MM.1S (cell line): ENCODE results near the gene DUSP10.

ENCODE experiments used
- DNase-seq: peaks from one replicate; pipeline ENCODE4 v3.0.0-alpha.2; 2015
- H2AFZ ChIP-seq: fragments of 300-600 bp; sonication (generic); 2 replicates; pipeline ENCODE4 v1.6.0; 2016; ENCODE audit warnings: antibody characterized with exemption, low read length
- H3F3A ChIP-seq: fragments of 300-600 bp; sonication (generic); 2 replicates; pipeline ENCODE4 v1.6.1; 2016; ENCODE audit warnings: mild to moderate bottlenecking, antibody characterized with exemption, low read length, moderate library complexity, mixed read lengths; ENCODE audit not compliant: insufficient read depth
- H3K27ac ChIP-seq: fragments of 300-600 bp; sonication (generic); 2 replicates; pipeline ENCODE4 v1.5.1; 2016; ENCODE audit warnings: mild to moderate bottlenecking, low read length
- H3K27me3 ChIP-seq: fragments of 300-600 bp; sonication (generic); replicated peaks from 2 replicates; pipeline ENCODE4 v1.6.0; 2016; ENCODE audit warnings: low read length; ENCODE audit not compliant: insufficient read depth
- H3K36me3 ChIP-seq: fragments of 300-600 bp; sonication (generic); replicated peaks from 2 replicates; pipeline ENCODE4 v1.6.1; 2016; ENCODE audit warnings: mild to moderate bottlenecking, low read length, mixed read lengths; ENCODE audit not compliant: insufficient read depth
- H3K4me1 ChIP-seq: fragments of 300-600 bp; sonication (generic); 2 replicates; pipeline ENCODE4 v1.6.1; 2016; ENCODE audit warnings: low read length, mixed read lengths
- H3K4me2 ChIP-seq: fragments of 300-600 bp; sonication (generic); 2 replicates; pipeline ENCODE4 v1.6.0; 2016; ENCODE audit warnings: low read depth, low read length
- H3K4me3 ChIP-seq: fragments of 300-600 bp; sonication (generic); 2 replicates; pipeline ENCODE4 v1.5.1; 2016; ENCODE audit warnings: low read length, mixed read lengths
- H3K79me2 ChIP-seq: fragments of 300-600 bp; sonication (generic); 2 replicates; pipeline ENCODE4 v1.6.1; 2016; ENCODE audit warnings: mixed run types, low read length, mixed read lengths
- H3K9ac ChIP-seq: fragments of 300-600 bp; sonication (generic); 2 replicates; pipeline ENCODE4 v1.6.1; 2016; ENCODE audit warnings: low read length, mixed read lengths
- H3K9me2 ChIP-seq: fragments of 300-600 bp; sonication (generic); replicated peaks from 2 replicates; pipeline ENCODE4 v1.6.1; 2016; ENCODE audit warnings: mild to moderate bottlenecking, low read length, mixed read lengths; ENCODE audit not compliant: insufficient read depth
- H3K9me3 ChIP-seq: fragments of 300-600 bp; sonication (generic); replicated peaks from 2 replicates; pipeline ENCODE4 v1.6.1; 2016; ENCODE audit warnings: mild to moderate bottlenecking, low read length, mixed read lengths; ENCODE audit not compliant: insufficient read depth
- H4K20me1 ChIP-seq: fragments of 300-600 bp; sonication (generic); 2 replicates; pipeline ENCODE4 v1.6.1; 2016; ENCODE audit warnings: mild to moderate bottlenecking, low read length, moderate library complexity, mixed read lengths; ENCODE audit not compliant: insufficient read depth
- CTCF ChIP-seq: fragments of 300-600 bp; sonication (generic); IDR thresholded peaks from 2 replicates; pipeline ENCODE4 v1.5.1; 2016; ENCODE audit warnings: antibody characterized with exemption, low read length, mixed read lengths
- EZH2 ChIP-seq: fragments of 300-600 bp; sonication (generic); optimal IDR thresholded peaks from 2 replicates; pipeline ENCODE3; 2017; ENCODE audit warnings: low read depth, mild to moderate bottlenecking, antibody characterized with exemption, low read length, mixed read lengths
- EZH2phosphoT487 ChIP-seq: fragments of 300-600 bp; sonication (generic); IDR thresholded peaks from 2 replicates; pipeline ENCODE4 v1.6.1; 2018; ENCODE audit warnings: antibody characterized with exemption, low read length

DUSP10 gene

DNA sequence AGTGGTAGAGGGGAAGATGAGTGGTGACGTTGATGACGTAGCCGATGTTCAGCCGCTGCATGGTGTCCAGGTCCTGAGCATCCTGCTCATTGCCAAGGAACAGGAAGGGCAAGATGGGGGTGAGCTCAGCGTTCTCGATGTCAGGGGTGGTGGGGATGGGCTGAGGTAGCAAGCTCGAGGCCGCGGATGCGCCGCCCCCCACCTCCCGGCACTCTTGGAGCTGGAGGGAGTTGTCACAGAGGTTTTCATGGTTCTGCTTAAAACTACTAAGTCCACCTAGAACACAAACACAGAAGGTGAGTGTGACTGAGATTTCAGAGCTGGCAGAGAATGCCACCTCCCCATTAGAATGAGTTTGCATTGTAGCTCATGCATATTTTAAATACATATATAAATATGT is 35.7 kb downstream of the DUSP10 start:
- no peaks in the 10 kb centered on the region for H3F3A ChIP-seq
- H2AFZ ChIP-seq: no peak overlapping the region
- H3K36me3 ChIP-seq: no peaks in the 10 kb centered on the region
- H3K27ac ChIP-seq: no peak overlapping the region
- H3K4me1 ChIP-seq: no peaks in the 10 kb centered on the region
- H3K9me2 ChIP-seq: no peaks in the 10 kb centered on the region
- no peaks in the 10 kb centered on the region for H3K79me2 ChIP-seq
- no peak for DNase-seq
- no peak for TF ChIP-seq CTCF
- TF ChIP-seq EZH2phosphoT487: no peak
- TF ChIP-seq EZH2: no peak
- no peaks in the 10 kb centered on the region for H3K9me3 ChIP-seq
- H3K9ac ChIP-seq: no peak overlapping the region
- no peak overlapping the region for H3K4me2 ChIP-seq
- no peak overlapping the region for H3K4me3 ChIP-seq
- H3K27me3 ChIP-seq: no peaks in the 10 kb centered on the region
- H4K20me1 ChIP-seq: no peaks in the 10 kb centered on the region

DNA sequence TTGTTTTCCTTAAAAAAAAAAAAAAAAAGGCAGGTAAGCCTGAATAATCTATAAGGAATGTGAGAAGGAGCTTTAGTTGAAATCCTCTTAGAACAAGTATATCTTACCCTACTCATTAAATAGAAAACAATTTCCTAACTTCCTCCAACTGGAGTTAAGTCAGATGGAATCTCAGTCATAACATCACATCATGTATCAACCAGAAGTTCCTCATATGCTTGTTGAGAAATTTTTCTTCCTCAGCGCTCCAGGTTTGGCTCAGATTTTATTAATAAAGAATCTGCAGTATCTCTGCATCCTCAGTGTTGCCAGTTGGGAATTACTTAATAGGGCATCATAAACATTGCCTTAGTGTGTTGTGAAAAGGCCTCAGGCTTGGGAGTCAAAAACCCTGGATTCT is 37.6 kb downstream of the DUSP10 start:
- H3K4me2 ChIP-seq: no peak overlapping the region

DNA sequence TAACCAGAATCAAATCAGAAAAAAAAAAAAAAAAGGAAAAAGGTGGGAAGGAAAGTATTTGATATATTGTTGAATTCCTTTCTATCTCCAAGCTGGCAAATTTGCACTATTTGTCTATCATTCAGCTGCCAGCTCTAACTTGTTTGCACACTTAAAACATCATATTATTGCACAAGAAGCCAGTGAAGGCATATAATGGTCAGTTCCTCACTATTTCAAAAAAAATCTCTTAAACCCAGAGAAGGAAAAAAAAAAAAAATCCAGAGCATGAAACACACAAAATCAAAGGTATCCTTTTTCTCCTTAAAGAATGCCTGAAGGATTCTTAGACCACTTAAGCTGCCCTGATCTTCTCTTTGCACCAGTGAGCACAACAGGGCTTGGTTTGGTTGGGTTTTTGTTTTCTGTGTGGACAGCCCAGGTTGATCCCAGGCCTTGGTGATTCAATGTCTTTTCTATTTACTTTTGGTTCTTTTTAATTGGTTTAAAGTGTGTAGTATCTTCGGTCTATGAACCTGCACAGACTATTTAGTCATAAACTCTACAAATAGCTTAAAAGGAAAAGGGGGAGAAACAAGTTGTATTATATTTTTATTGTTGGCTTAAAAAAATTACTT is 40.2 kb downstream of the DUSP10 start:
- Histone ChIP-seq H3K4me1 (no peaks in the 10 kb centered on the region), H3K27ac (no peak overlapping the region), H3K27me3 (no peaks in the 10 kb centered on the region), H3K9ac (no peak overlapping the region), H3K4me2 (no peak overlapping the region), H3K9me2 (no peaks in the 10 kb centered on the region), H3K4me3 (no peak overlapping the region), H3K36me3 (no peaks in the 10 kb centered on the region), H3F3A (no peaks in the 10 kb centered on the region), H3K79me2 (no peaks in the 10 kb centered on the region), H3K9me3 (no peaks in the 10 kb centered on the region), H4K20me1 (no peaks in the 10 kb centered on the region), H2AFZ (no peak overlapping the region)
- no peak for DNase-seq
- TF ChIP-seq EZH2: no peak
- TF ChIP-seq CTCF: no peak
- TF ChIP-seq EZH2phosphoT487: no peak

More for the DNA sequence above, 37.6 kb downstream of the DUSP10 start:
- Histone ChIP-seq H3F3A (no peaks in the 10 kb centered on the region), H3K4me1 (no peaks in the 10 kb centered on the region), H4K20me1 (no peaks in the 10 kb centered on the region), H3K9ac (no peak overlapping the region), H3K36me3 (no peaks in the 10 kb centered on the region), H3K27ac (no peak overlapping the region), H3K9me3 (no peaks in the 10 kb centered on the region), H2AFZ (no peak overlapping the region), H3K4me3 (no peak overlapping the region), H3K9me2 (no peaks in the 10 kb centered on the region), H3K79me2 (no peaks in the 10 kb centered on the region), H3K27me3 (no peaks in the 10 kb centered on the region)
- TF ChIP-seq EZH2 (no peak), CTCF (no peak), EZH2phosphoT487 (no peak)
- DNase-seq: no peak
